NCI-H146 treated with DMSO at 0.1 percent for 48 hours (cell line): ENCODE results near the gene MDK.
"Not testable (repeated sequence)": the region's sequence is repeated elsewhere in the genome, so short reads cannot be mapped to it uniquely, and the experiment has no call there.

Experiments used
- DNase-seq: peaks from one replicate; lab custom pipeline; 2025; ENCODE audit not compliant: unreplicated experiment; lab: John Stamatoyannopoulos, UW

The MDK gene

DNA sequence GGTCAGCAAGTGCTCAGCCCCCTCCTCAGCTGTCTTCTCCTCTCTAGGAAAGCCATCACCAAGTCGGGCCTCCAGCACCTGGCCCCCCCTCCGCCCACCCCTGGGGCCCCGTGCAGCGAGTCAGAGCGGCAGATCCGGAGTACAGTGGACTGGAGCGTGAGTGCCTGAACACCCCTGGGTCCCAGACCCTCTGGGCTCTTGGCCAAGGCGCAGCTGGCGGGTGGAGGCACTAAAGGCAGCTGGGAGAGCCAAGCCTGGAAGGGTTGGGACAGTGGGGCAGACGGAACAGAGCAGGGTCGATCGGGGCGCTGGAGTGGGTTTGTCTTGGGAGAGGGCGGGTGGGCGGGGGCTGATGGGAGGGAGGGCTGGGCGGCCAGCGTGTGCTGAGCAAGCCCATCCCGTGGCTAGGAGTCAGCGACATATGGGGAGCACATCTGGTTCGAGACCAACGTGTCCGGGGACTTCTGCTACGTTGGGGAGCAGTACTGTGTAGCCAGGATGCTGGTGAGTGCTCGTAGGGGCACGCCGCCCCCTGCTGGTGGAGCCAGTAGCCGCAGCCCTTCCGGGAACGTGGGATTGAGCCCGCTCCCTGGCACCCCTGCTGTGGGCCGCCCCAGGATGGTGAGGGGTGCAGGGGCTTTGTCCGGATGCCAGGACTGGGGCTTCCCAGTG lies 14.1 kb upstream of the MDK start:
- DNase-seq: no peak

GRCh38 chr11:46367916-46368267 lies 13.6 kb upstream of the MDK start:
- no peak for DNase-seq

- no peak for DNase-seq
Measured at GRCh38 chr11:46369458-46370152, 11.9 kb upstream of the MDK start.

DNA sequence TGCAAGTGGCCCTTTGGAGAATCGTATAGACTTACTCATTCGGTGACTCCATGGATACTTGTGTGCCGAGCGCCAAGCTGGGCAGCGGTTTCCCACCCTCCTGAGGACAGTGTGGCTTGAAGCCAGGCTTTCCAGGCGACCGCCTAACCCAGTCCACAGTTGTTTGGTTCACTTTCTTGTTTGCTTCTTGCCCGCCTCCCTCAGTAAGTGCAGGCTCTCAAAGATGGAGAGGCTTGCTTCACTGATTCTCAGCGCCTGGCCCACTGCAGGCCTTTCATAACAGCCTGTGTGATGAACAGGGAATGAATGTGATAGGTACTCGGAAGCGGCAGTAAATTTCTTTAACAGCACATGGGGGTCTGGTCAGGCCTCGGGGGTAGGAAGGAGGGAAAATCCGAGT lies 11.2 kb upstream of the MDK start:
- no peak for DNase-seq

DNA sequence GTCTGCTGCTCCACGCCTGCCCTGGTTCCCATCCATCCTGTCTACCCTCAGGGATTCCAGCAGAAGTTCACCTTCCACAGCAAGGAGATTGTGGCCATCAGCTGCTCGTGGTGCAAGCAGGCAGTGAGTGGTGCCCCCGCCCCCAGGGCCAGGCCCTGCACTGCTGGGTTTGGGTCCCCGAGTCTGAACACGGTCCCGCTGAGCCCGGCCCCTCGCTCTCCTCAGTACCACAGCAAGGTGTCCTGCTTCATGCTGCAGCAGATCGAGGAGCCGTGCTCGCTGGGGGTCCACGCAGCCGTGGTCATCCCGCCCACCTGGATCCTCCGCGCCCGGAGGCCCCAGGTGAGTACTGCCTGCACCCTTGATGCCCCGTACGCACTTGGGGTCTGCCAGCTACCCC lies 10.2 kb upstream of the MDK start:
- not testable (repeated sequence) for DNase-seq

DNA sequence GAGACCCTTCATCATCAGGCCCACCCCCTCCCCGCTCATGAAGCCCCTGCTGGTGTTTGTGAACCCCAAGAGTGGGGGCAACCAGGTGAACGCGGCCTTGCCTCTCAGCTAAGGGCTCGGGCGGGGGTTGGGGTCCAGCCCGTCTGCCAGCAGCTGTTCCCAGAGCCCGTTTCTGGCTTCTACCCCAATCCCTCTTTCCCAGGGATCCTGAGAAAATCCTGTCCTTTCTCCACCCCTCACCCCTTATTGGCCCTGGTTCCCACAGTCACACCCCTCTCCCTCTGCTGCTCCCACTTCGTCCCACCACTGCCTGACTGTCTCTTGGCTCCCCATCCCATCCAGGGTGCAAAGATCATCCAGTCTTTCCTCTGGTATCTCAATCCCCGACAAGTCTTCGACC lies 9.4 kb upstream of the MDK start:
- no peak for DNase-seq

- DNase-seq: not testable (repeated sequence)
Measured at GRCh38 chr11:46372501-46372900, 9.0 kb upstream of the MDK start.

GRCh38 chr11:46373787-46374740 lies 7.4 kb upstream of the MDK start:
- no peak for DNase-seq

- DNase-seq: no peak
Measured at GRCh38 chr11:46374815-46375214, 6.7 kb upstream of the MDK start.

DNA sequence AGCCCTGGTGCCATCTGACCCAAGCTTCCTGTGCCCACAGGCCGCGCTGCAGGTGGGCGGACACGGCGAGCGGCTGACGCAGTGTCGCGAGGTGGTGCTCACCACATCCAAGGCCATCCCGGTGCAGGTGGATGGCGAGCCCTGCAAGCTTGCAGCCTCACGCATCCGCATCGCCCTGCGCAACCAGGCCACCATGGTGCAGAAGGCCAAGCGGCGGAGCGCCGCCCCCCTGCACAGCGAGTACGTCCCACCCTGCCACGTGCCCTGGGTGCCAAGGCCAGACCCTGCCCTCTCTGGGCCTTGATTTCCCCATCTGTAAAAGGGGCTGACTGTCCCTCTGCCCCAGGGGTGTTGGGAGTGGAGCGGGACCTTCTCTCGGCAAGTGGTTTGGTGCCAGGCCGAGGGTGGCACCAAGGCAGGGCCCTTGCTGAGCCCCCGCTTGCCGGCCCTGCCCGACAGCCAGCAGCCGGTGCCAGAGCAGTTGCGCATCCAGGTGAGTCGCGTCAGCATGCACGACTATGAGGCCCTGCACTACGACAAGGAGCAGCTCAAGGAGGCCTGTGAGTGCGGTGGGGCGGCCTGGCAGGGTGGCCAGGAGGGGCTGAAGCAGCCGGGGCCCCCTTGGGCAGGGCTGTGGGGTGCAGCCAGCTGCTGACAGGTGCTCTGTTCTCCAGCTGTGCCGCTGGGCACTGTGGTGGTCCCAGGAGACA lies 5.9 kb upstream of the MDK start:
- no peak for DNase-seq

- DNase-seq: no peak
Measured at GRCh38 chr11:46376258-46377050, 5.0 kb upstream of the MDK start.

DNA sequence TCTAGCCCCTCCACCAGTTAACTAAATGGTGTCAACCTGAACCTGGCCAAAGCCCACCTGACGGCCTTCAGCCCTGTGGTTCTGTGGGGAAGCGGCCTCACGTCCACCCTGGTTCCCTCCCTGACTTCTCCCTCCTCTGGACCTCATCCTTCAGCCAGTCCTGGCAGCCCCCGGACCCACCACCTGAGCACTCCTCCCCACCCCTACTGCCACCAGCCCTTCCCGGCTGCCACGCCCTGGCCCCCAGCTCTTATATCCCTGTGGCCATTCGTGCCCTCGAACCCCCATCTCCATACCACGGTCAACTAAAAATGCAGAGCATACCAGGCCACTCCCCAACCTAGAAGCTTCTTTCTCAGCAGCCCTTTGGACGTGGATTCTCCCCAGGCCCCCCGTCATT lies 4.2 kb upstream of the MDK start:
- no peak for DNase-seq

- DNase-seq: no peak
Measured at GRCh38 chr11:46377831-46378230, 3.6 kb upstream of the MDK start.

- DNase-seq: no peak
Measured at GRCh38 chr11:46378296-46378695, 3.2 kb upstream of the MDK start.

DNA sequence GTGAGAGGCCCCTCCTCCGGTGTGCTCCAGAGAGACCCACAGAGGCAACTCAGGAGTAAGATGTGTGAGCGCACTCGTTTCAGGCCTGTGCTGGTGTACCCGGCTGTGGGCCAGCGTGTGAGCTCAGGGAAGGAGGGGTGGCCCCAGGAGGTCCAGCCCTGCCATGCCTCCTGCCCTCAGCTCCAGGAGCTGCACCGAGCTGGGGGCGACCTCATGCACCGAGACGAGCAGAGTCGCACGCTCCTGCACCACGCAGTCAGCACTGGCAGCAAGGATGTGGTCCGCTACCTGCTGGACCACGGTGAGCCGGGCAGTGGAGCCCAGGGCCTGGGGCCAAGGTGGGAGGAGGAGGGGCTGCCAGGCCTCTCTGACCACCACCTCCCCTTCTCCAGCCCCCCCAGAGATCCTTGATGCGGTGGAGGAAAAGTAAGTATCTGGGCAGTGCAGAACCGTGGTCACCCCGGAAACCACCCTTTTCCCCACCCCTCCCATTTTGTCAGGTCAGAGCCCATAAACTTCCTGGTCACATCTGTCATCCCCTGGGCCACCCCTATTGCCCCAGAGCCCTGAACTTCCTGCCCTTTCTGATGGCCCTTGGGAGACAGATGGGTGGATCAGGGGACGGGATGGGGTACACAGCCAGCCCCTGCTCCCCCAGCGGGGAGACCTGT lies 2.5 kb upstream of the MDK start:
- no peak for DNase-seq

DNA sequence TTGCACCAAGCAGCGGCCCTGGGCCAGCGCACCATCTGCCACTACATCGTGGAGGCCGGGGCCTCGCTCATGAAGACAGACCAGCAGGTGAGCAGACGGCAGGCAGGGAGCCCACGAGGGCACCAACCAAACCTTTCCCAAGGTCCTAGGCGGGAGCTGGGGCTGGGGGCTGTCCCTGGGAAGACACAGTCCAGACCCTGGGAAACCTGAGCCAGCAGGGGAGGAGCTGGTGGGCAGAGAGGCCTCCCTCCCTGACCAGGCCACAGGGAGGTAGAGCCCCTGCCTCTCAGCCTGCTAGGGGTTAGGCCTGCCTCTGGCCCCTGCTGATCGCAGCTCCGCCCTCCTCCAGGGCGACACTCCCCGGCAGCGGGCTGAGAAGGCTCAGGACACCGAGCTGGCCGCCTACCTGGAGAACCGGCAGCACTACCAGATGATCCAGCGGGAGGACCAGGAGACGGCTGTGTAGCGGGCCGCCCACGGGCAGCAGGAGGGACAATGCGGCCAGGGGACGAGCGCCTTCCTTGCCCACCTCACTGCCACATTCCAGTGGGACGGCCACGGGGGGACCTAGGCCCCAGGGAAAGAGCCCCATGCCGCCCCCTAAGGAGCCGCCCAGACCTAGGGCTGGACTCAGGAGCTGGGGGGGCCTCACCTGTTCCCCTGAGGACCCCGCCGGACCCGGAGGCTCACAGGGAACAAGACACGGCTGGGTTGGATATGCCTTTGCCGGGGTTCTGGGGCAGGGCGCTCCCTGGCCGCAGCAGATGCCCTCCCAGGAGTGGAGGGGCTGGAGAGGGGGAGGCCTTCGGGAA lies 1.8 kb upstream of the MDK start:
- not testable (repeated sequence) for DNase-seq

DNA sequence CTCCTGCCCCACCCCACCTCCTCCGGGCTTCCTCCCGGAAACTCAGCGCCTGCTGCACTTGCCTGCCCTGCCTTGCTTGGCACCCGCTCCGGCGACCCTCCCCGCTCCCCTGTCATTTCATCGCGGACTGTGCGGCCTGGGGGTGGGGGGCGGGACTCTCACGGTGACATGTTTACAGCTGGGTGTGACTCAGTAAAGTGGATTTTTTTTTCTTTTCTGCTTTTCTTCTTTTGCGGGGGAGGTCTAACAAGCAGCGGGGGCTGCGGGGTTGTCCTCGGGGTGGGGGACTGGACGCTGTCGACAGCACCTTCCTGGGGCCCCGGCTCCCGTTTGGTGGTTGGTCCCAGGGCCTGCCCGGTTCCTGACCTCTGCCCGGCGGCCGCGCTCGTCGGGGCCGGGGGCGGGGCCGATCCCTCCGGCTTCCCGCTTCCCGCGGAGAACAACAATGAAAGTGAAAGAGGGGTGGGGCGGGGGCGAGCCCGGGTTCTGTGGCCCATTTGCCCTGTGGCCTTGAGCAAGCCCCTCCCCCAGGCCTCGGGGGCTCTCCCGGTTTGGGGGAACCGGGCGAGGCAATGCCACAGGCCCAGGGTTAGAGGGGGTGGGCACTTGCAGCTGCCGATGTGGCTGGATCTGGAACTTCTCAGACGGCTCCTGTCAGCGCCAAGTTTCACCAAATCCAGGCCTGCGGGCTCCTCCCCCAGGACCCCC lies 975 bp upstream of the MDK start:
- no peak for DNase-seq

GRCh38 chr11:46381819-46382645 lies 563 bp downstream of the MDK start:
- DNase-seq: no peak
